ENCODE measurements around the gene TM4SF5. TPM values are rescaled to one million over a fixed set of nuclear protein-coding genes. Genes with fewer than 3 reads are reported as not detected.

TM4SF5 gene
- total and polyA plus RNA-seq, 9 donors, result 0.31 to 0.83 TPM; not detected in 7

- H3K4me1 ChIP-seq (ENCODE audit: insufficient read depth), result peaks cover 13% of the 10 kb centered on the region
- peak in 1 of 5 donors; percentile 49 for DNase-seq
- H3K27me3 ChIP-seq, result no peaks in the 10 kb centered on the region
- peak within 1 kb of the TSS; percentile 86 to 89 for H3K27ac ChIP-seq
- intact Hi-C loops (cut with DNase I), result loop anchor here in 3 of 4 donors (2.0 to 10.0 kb wide), 5 partner anchors 54 to 266 kb away; partner anchors contain the start of genes CHRNE (in 1 of the 3), CXCL16 (in 1 of the 3), MED11 (in 1 of the 3) and ZMYND15 (in 1 of the 3)
- H3K9me3 ChIP-seq, result no peaks in the 10 kb centered on the region
- TF ChIP-seq POLR2A (IDR thresholded peaks at IDR 0.05) (no peak), EP300 (IDR thresholded peaks at IDR 0.05) (no peak), CTCF (IDR thresholded peaks at IDR 0.05) (no peak)
- H3K36me3 ChIP-seq, result no peaks in the 10 kb centered on the region
- 55 to 59% (median 55%) methylated on average over 58 to 62 of the region's 62 CpGs for WGBS, 3 donors
- peak within 1 kb of the TSS; percentile 74 for H3K4me3 ChIP-seq
These were observed 17.4 kb downstream of the TM4SF5 start, which contains the start of gene GLTPD2 for GRCh38 chr17:4788807-4789700. Gene GLTPD2 (plus strand): TSS chr17:4788964. CDS start chr17:4789012, 48 bp downstream.

- Histone ChIP-seq H3K4me3 (peak overlapping the region; percentile 74), H3K4me1 (ENCODE audit: insufficient read depth) (peaks cover 13% of the 10 kb centered on the region), H3K36me3 (no peaks in the 10 kb centered on the region), H3K9me3 (no peaks in the 10 kb centered on the region), H3K27ac (peak overlapping the region; percentile 86 to 89), H3K27me3 (no peaks in the 10 kb centered on the region)
- intact Hi-C loops (cut with DNase I), result loop anchor here in 3 of 4 donors (2.0 to 10.0 kb wide), 5 partner anchors 55 to 265 kb away; partner anchors contain the start of genes CHRNE (in 1 of the 3), CXCL16 (in 1 of the 3), MED11 (in 1 of the 3) and ZMYND15 (in 1 of the 3)
- 0% methylated on average over 20 to 25 of the region's 25 CpGs for WGBS, 3 donors
- no peak for DNase-seq
- no peak for TF ChIP-seq EP300 (IDR thresholded peaks at IDR 0.05)
- no peak for TF ChIP-seq POLR2A (IDR thresholded peaks at IDR 0.05)
These were observed 17.9 kb downstream of the TM4SF5 start for GRCh38 chr17:4789701-4789950.

- peaks cover 13% of the 10 kb centered on the region for H3K4me1 ChIP-seq (ENCODE audit: insufficient read depth)
- peak overlapping the region; percentile 86 to 89 for H3K27ac ChIP-seq
- DNase-seq, result peak; percentile 75 to 86 (median 86)
- TF ChIP-seq CTCF (IDR thresholded peaks at IDR 0.05), result peak; percentile 58 to 98 (median 97)
- peak; percentile 81 for TF ChIP-seq POLR2A (IDR thresholded peaks at IDR 0.05)
- TF ChIP-seq EP300 (IDR thresholded peaks at IDR 0.05), result peak; percentile 46
- 0 to 1% (median 1%) methylated on average over 63 to 91 of the region's 91 CpGs for WGBS, 3 donors
- H3K9me3 ChIP-seq, result no peaks in the 10 kb centered on the region
- H3K4me3 ChIP-seq, result peak overlapping the region; percentile 74
- no peaks in the 10 kb centered on the region for H3K36me3 ChIP-seq
- no peaks in the 10 kb centered on the region for H3K27me3 ChIP-seq
- intact Hi-C loops (cut with DNase I), result loop anchor here in 3 of 4 donors (2.0 to 10.0 kb wide), 5 partner anchors 55 to 265 kb away; partner anchors contain the start of genes CHRNE (in 1 of the 3), CXCL16 (in 1 of the 3), MED11 (in 1 of the 3) and ZMYND15 (in 1 of the 3)
These were observed 18.4 kb downstream of the TM4SF5 start for GRCh38 chr17:4789951-4790704.

GRCh38 chr17:4790705-4791088 is 19.0 kb downstream of the TM4SF5 start:
- Histone ChIP-seq H3K9me3 (no peaks in the 10 kb centered on the region), H3K4me3 (peak overlapping the region; percentile 74), H3K27ac (peak overlapping the region in 1 of 2 donors; percentile 89), H3K36me3 (no peaks in the 10 kb centered on the region), H3K4me1 (ENCODE audit: insufficient read depth) (peaks cover 9% of the 10 kb centered on the region), H3K27me3 (no peaks in the 10 kb centered on the region)
- intact Hi-C loops (cut with DNase I), result no loop called here
- TF ChIP-seq CTCF (IDR thresholded peaks at IDR 0.05) (no peak), EP300 (IDR thresholded peaks at IDR 0.05) (no peak), POLR2A (IDR thresholded peaks at IDR 0.05) (no peak)
- WGBS, 3 donors, result 27 to 52% (median 36%) methylated on average over 7 of the region's 7 CpGs
- no peak for DNase-seq
